Liver (tissue), 9 donors: Measurements from ENCODE around the gene SALL3. TPM values are rescaled to one million over a fixed set of nuclear protein-coding genes. Genes with fewer than 3 reads are reported as not detected.
"Not testable (repeated sequence)": the region's sequence is repeated elsewhere in the genome, so short reads cannot be mapped to it uniquely, and the experiment has no call there.

Experiments
- DNase-seq: peaks from one replicate; pipeline ENCODE4 v3.0.0-alpha.2; 2017; ENCODE audit warnings: low spot score
- H3K27ac ChIP-seq, 2 donors: one replicate each; pipeline ENCODE4 v1.7.0; 2013; ENCODE audit warnings: inconsistent platforms in 2 of 2, low read length in 2 of 2, control low read depth in 1 of 2, low read depth in 1 of 2, mild to moderate bottlenecking in 1 of 2
- H3K27me3 ChIP-seq, 4 donors: one replicate each; pipeline versions ENCODE4 v1.6.1 to v1.7.0; 2013; ENCODE audit warnings: low read length in 3 of 4, inconsistent platforms in 1 of 4, mild to moderate bottlenecking in 1 of 4, moderate library complexity in 1 of 4; ENCODE audit not compliant: control insufficient read depth in 4 of 4, insufficient read depth in 4 of 4
- H3K36me3 ChIP-seq, 4 donors: one replicate each; pipeline versions ENCODE4 v1.6.1 to v1.7.0; 2013; ENCODE audit warnings: low read length in 3 of 4, mild to moderate bottlenecking in 3 of 4, low read depth in 1 of 4, moderate library complexity in 1 of 4; ENCODE audit not compliant: control insufficient read depth in 4 of 4, insufficient read depth in 3 of 4
- H3K4me1 ChIP-seq, 4 donors: one replicate each; pipeline versions ENCODE4 v1.6.1 to v1.7.0; 2013; ENCODE audit warnings: low read length in 3 of 4, mild to moderate bottlenecking in 3 of 4, moderate library complexity in 1 of 4; ENCODE audit not compliant: control insufficient read depth in 4 of 4, insufficient read depth in 4 of 4
- H3K4me3 ChIP-seq, 3 donors: one replicate each; pipeline versions ENCODE4 v1.6.1 to v1.7.0; 2013; ENCODE audit warnings: low read length in 3 of 3, control low read depth in 1 of 3, low read depth in 1 of 3, mild to moderate bottlenecking in 1 of 3
- H3K9ac ChIP-seq, 2 donors: one replicate each; pipeline ENCODE4 v1.7.0; 2013; ENCODE audit warnings: low read length in 2 of 2, mild to moderate bottlenecking in 2 of 2, moderate library complexity in 2 of 2, control low read depth in 1 of 2, low read depth in 1 of 2
- H3K9me3 ChIP-seq, 4 donors: one replicate each; pipeline versions ENCODE4 v1.6.1 to v1.7.0; 2013; ENCODE audit warnings: low read length in 3 of 4; ENCODE audit not compliant: control insufficient read depth in 4 of 4
- ATF3 ChIP-seq: IDR thresholded peaks from 2 replicates; pipeline ENCODE4 v1.6.1; 2016; ENCODE audit warnings: antibody characterized with exemption
- HNF4G ChIP-seq: IDR thresholded peaks from 2 replicates; pipeline ENCODE4 v1.6.1; 2016; ENCODE audit warnings: antibody characterized with exemption
- MAX ChIP-seq: IDR thresholded peaks from 2 replicates; pipeline ENCODE4 v1.6.1; 2016; ENCODE audit warnings: antibody characterized with exemption
- NR2F2 ChIP-seq: IDR thresholded peaks from 2 replicates; pipeline ENCODE4 v1.6.1; 2016; ENCODE audit warnings: antibody characterized with exemption
- RAD21 ChIP-seq, 2 donors: IDR thresholded peaks; 2 replicates each; pipeline ENCODE4 v1.6.1; 2016; ENCODE audit warnings: antibody characterized with exemption in 2 of 2, mild to moderate bottlenecking in 2 of 2
- RXRA ChIP-seq, 2 donors: IDR thresholded peaks; 2 replicates each; pipeline ENCODE4 v1.6.1; 2017 to 2018; ENCODE audit warnings: antibody characterized with exemption in 2 of 2, mild to moderate bottlenecking in 1 of 2
- WGBS: extraction: QIAGEN DNeasy Blood & Tissue Kit; methylation state at CpG from one replicate; pipeline ENCODE4 v1.1.7; 2013; 5-methylcytosine and 5-hydroxymethylcytosine counted together
- polyA plus RNA-seq, 2 donors: library from polyadenylated mRNA; stranded (reverse) in 1 of 2; unstranded in 1 of 2; fragments of 200-250 nt in 1 of 2; fragments of >200 nt in 1 of 2; fragmentation: Nextera tagmentation in 1 of 2; extraction: Ambion mirVana in 1 of 2; gene quantifications; one replicate each; pipeline versions ENCODE4 v1.2.1 to v1.2.3, GENCODE V29; 2013 to 2015
- total RNA-seq, 2 donors: library from RNA; depleted of rRNA; stranded (reverse); fragments of >200 nt; gene quantifications; one replicate each; pipeline ENCODE4 v1.2.3, GENCODE V29; 2014
- TF ChIP-seq, protein P1 (sequence below): IDR thresholded peaks from 2 replicates; pipeline ENCODE4 v1.6.1; 2016; ENCODE audit warnings: antibody characterized with exemption, mild to moderate bottlenecking
- donor health status: healthy.
- donor health status: healthy.
- donor health status: healthy.
- donor health status: healthy.
- donor health status: healthy.

The SALL3 gene
- total and polyA plus RNA-seq, 4 donors: not detected

DNA sequence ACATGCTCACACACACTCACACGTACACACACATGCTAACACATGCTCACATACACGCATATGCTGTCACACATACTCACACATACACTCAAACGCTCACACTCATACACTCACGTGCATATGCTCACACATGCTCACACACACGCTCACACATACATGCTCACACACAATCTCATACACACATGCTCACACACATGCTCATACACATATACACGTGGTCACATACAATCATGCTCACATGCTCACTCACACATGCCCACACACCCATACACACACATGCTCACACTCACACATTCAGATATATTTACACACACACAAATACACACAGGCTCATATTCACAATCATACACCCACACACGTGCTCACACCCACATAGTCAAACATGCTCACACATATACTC, 17.5 kb upstream of the SALL3 start (continued):
- TF ChIP-seq, protein P1, sequence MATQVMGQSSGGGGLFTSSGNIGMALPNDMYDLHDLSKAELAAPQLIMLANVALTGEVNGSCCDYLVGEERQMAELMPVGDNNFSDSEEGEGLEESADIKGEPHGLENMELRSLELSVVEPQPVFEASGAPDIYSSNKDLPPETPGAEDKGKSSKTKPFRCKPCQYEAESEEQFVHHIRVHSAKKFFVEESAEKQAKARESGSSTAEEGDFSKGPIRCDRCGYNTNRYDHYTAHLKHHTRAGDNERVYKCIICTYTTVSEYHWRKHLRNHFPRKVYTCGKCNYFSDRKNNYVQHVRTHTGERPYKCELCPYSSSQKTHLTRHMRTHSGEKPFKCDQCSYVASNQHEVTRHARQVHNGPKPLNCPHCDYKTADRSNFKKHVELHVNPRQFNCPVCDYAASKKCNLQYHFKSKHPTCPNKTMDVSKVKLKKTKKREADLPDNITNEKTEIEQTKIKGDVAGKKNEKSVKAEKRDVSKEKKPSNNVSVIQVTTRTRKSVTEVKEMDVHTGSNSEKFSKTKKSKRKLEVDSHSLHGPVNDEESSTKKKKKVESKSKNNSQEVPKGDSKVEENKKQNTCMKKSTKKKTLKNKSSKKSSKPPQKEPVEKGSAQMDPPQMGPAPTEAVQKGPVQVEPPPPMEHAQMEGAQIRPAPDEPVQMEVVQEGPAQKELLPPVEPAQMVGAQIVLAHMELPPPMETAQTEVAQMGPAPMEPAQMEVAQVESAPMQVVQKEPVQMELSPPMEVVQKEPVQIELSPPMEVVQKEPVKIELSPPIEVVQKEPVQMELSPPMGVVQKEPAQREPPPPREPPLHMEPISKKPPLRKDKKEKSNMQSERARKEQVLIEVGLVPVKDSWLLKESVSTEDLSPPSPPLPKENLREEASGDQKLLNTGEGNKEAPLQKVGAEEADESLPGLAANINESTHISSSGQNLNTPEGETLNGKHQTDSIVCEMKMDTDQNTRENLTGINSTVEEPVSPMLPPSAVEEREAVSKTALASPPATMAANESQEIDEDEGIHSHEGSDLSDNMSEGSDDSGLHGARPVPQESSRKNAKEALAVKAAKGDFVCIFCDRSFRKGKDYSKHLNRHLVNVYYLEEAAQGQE: no peak
- no peak for TF ChIP-seq ATF3

GRCh38 chr18:78964727-78965126, 14.9 kb upstream of the SALL3 start:
- not testable (repeated sequence) for H3K36me3 ChIP-seq, H3K9ac ChIP-seq, H3K4me3 ChIP-seq, H3K27me3 ChIP-seq, H3K27ac ChIP-seq, H3K4me1 ChIP-seq, DNase-seq
- WGBS: 92% methylated on average over 24 of the region's 24 CpGs
- H3K9me3 ChIP-seq: peaks cover 0 to 13% (median 4%) of the 10 kb centered on the region in 4 donors

DNA sequence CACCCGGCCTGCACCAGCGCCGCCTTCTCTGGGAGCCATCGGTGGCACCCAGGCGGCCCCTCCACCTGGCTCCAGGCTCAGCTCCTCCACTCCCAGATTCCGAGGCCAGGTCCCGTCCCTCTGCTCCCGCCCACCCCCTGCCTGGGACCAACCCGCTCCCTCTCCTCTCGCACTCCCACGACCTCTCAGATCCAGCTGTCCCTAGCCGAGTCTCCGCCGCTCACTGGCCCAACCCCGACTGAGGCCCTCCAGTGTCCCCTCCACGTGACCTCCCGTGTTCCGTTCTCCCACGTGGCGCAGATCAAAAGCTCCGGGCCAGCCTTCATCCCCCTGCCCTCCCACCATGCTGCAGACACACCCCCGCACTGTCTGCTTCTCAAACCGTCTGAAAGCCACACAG, 14.4 kb upstream of the SALL3 start:
- no peak overlapping the region for H3K9ac ChIP-seq
- H3K4me1 ChIP-seq: no peaks in the 10 kb centered on the region
- no peak for DNase-seq
- no peak overlapping the region for H3K27ac ChIP-seq
- TF ChIP-seq, protein P1: no peak
- TF ChIP-seq RXRA (IDR thresholded peaks at IDR 0.05) (no peak), MAX (no peak), HNF4G (no peak), NR2F2 (no peak), RAD21 (IDR thresholded peaks at IDR 0.05) (no peak)
- H3K4me3 ChIP-seq: no peak overlapping the region
- 88% methylated on average over 23 of the region's 23 CpGs for WGBS
- peaks cover 0 to under 1% (median 0%) of the 10 kb centered on the region in 4 donors for H3K27me3 ChIP-seq
- no peaks in the 10 kb centered on the region for H3K36me3 ChIP-seq
- H3K9me3 ChIP-seq: peaks cover 0 to 13% (median 4%) of the 10 kb centered on the region in 4 donors
